Upper lobe of left lung (tissue), 6 donors: ENCODE results near the gene PAK5. TPM values are rescaled to one million over a fixed set of nuclear protein-coding genes. Genes with fewer than 3 reads are reported as not detected.

Source experiments
- ATAC-seq, 2 donors: fragments of 200-7000 bp; cut with Tn5 transposase; one replicate each; pipeline ENCODE4 v1.9.1; 2022; ENCODE audit warnings: mild to moderate bottlenecking in 2 of 2, moderate library complexity in 2 of 2; ENCODE audit not compliant: low FRiP score in 2 of 2
- DNase-seq, 2 donors: peaks; one replicate each; pipeline ENCODE4 v3.0.0-alpha.2; 2019 to 2020
- H3K27ac ChIP-seq, 4 donors: fragments of 200-600 bp; sonication (generic); one replicate each; pipeline ENCODE4 v1.5.1; 2016 to 2019
- H3K27me3 ChIP-seq, 4 donors: fragments of 200-600 bp; sonication (generic); one replicate each; pipeline ENCODE4 v1.5.1; 2017 to 2019
- H3K36me3 ChIP-seq, 4 donors: fragments of 200-600 bp; sonication (generic); one replicate each; pipeline ENCODE4 v1.5.1; 2016 to 2019
- H3K4me1 ChIP-seq, 4 donors: fragments of 200-600 bp; sonication (generic); one replicate each; pipeline ENCODE4 v1.5.1; 2018 to 2019
- H3K4me3 ChIP-seq, 4 donors: fragments of 200-600 bp; sonication (generic); one replicate each; pipeline ENCODE4 v1.5.1; 2017 to 2019; ENCODE audit warnings: mild to moderate bottlenecking in 2 of 4, moderate library complexity in 1 of 4
- H3K9me3 ChIP-seq, 4 donors: fragments of 200-600 bp; sonication (generic); one replicate each; pipeline ENCODE4 v1.5.1; 2018 to 2019
- CTCF ChIP-seq, 6 experiments: fragments of 450-650 bp in 4 of 6; fragments of 200-600 bp in 2 of 6; sonication (generic) in 2 of 6; IDR thresholded peaks; one replicate each; pipeline ENCODE4 v1.5.1; 2016 to 2019; ENCODE audit warnings: antibody characterized with exemption in 6 of 6
- EP300 ChIP-seq, 4 donors: sonication (generic); formaldehyde crosslinking; IDR thresholded peaks; one replicate each; pipeline ENCODE4 v1.5.1; 2017; ENCODE audit warnings: antibody characterized with exemption in 4 of 4, control low read depth in 2 of 4
- POLR2A ChIP-seq, 4 donors: fragments of 450-650 bp; IDR thresholded peaks; one replicate each; pipeline ENCODE4 v1.5.1; 2016 to 2017; ENCODE audit warnings: antibody characterized with exemption in 4 of 4, mild to moderate bottlenecking in 2 of 4
- POLR2AphosphoS5 ChIP-seq, 2 donors: sonication (generic); formaldehyde crosslinking; IDR thresholded peaks; one replicate each; pipeline ENCODE4 v1.5.1; 2017; ENCODE audit warnings: antibody characterized with exemption in 2 of 2
- WGBS, 2 donors: methylation state at CpG; one replicate each; pipeline ENCODE4 v1.1.5; 2017 to 2018; 5-methylcytosine and 5-hydroxymethylcytosine counted together
- total RNA-seq, 6 donors: library from RNA; depleted of rRNA in 4 of 6; stranded (reverse); fragments of >200 nt in 4 of 6; gene quantifications; one replicate each; pipeline versions ENCODE4 v1.1.0 to v1.2.1, GENCODE V29; 2016 to 2021
- donor health status: DM: no; HTN: no; CAD: no; lungs with moderate emphysema.
- donor health status: DM: no; HTN: yes; CAD: no; lungs with severe emphysema.

PAK5 gene
- total RNA-seq, 6 donors from 2014 or later = 0.17 to 0.30 (median 0.23) TPM; not detected in 2

- DNase-seq (no peak), ATAC-seq (no peak)
- Histone ChIP-seq H3K36me3 (no peaks in the 10 kb centered on the region), H3K4me1 (peaks cover 0 to 19% (median 4%) of the 10 kb centered on the region in 4 donors), H3K27me3 (peaks cover 0 to 4% (median 0%) of the 10 kb centered on the region in 4 donors), H3K27ac (no peak overlapping the region), H3K9me3 (peaks cover 0 to 7% (median 0%) of the 10 kb centered on the region in 4 donors), H3K4me3 (no peak overlapping the region)
- TF ChIP-seq POLR2AphosphoS5 (IDR thresholded peaks at IDR 0.05) (no peak), POLR2A (IDR thresholded peaks at IDR 0.05) (no peak), EP300 (IDR thresholded peaks at IDR 0.05) (no peak), CTCF (IDR thresholded peaks at IDR 0.05) (no peak)
- 43 to 50% methylated on average over 7 of the region's 7 CpGs for WGBS, 2 donors
Observed at GRCh38 chr20:9837634-9838033, 1.2 kb downstream of the PAK5 start.

- no peak for DNase-seq
- H3K9me3 ChIP-seq = no peaks in the 10 kb centered on the region
- no peak overlapping the region for H3K4me3 ChIP-seq
- TF ChIP-seq POLR2A (IDR thresholded peaks at IDR 0.05) (no peak), POLR2AphosphoS5 (IDR thresholded peaks at IDR 0.05) (no peak), EP300 (IDR thresholded peaks at IDR 0.05) (no peak), CTCF (IDR thresholded peaks at IDR 0.05) (no peak)
- no peak overlapping the region for H3K27ac ChIP-seq
- peaks cover 0 to 19% (median 4%) of the 10 kb centered on the region in 4 donors for H3K4me1 ChIP-seq
- peaks cover 0 to 4% (median 0%) of the 10 kb centered on the region in 4 donors for H3K27me3 ChIP-seq
- H3K36me3 ChIP-seq = no peaks in the 10 kb centered on the region
- ATAC-seq = no peak
- 65 to 68% methylated on average over 1 of the region's 1 CpG for WGBS, 2 donors
Observed at GRCh38 chr20:9835302-9835701, 3.6 kb downstream of the PAK5 start.

- TF ChIP-seq CTCF (IDR thresholded peaks at IDR 0.05) (no peak), POLR2AphosphoS5 (IDR thresholded peaks at IDR 0.05) (no peak), EP300 (IDR thresholded peaks at IDR 0.05) (no peak), POLR2A (IDR thresholded peaks at IDR 0.05) (no peak)
- Histone ChIP-seq H3K4me3 (no peak overlapping the region), H3K4me1 (no peaks in the 10 kb centered on the region), H3K36me3 (no peaks in the 10 kb centered on the region), H3K27me3 (no peaks in the 10 kb centered on the region), H3K27ac (no peak overlapping the region), H3K9me3 (no peaks in the 10 kb centered on the region)
- 93 to 96% methylated on average over 5 of the region's 5 CpGs for WGBS, 2 donors
- peak in 1 of 2 donors; percentile 47 for ATAC-seq
- DNase-seq = no peak
Observed at GRCh38 chr20:9831032-9831431, 7.8 kb downstream of the PAK5 start.

GRCh38 chr20:9829835-9830234 lies 9.0 kb downstream of the PAK5 start:
- H3K36me3 ChIP-seq = no peaks in the 10 kb centered on the region
- no peak for DNase-seq
- TF ChIP-seq POLR2AphosphoS5 (IDR thresholded peaks at IDR 0.05) (no peak), POLR2A (IDR thresholded peaks at IDR 0.05) (no peak), CTCF (IDR thresholded peaks at IDR 0.05) (no peak), EP300 (IDR thresholded peaks at IDR 0.05) (no peak)
- no peaks in the 10 kb centered on the region for H3K4me1 ChIP-seq
- H3K9me3 ChIP-seq = no peaks in the 10 kb centered on the region
- H3K27ac ChIP-seq = no peak overlapping the region
- H3K27me3 ChIP-seq = no peaks in the 10 kb centered on the region
- no peak for ATAC-seq
- H3K4me3 ChIP-seq = no peak overlapping the region

- ATAC-seq (no peak), DNase-seq (no peak)
- no peak for TF ChIP-seq CTCF (IDR thresholded peaks at IDR 0.05)
- TF ChIP-seq EP300 (IDR thresholded peaks at IDR 0.05) = no peak
- no peak for TF ChIP-seq POLR2AphosphoS5 (IDR thresholded peaks at IDR 0.05)
- TF ChIP-seq POLR2A (IDR thresholded peaks at IDR 0.05) = no peak
- Histone ChIP-seq H3K27ac (no peak overlapping the region), H3K9me3 (no peaks in the 10 kb centered on the region), H3K27me3 (no peaks in the 10 kb centered on the region), H3K36me3 (no peaks in the 10 kb centered on the region), H3K4me3 (no peak overlapping the region), H3K4me1 (no peaks in the 10 kb centered on the region)
Observed at GRCh38 chr20:9817654-9818053, 21.2 kb downstream of the PAK5 start.
